ENCODE measurements around the gene LRMDA. TPM values are rescaled to one million over a fixed set of nuclear protein-coding genes. Genes with fewer than 3 reads are reported as not detected.

LRMDA gene
- total and polyA plus RNA-seq, 2 donors (not counting 1 experiment from before 2014, with no cell fraction given), result 0.12 TPM; not detected in 1

DNA sequence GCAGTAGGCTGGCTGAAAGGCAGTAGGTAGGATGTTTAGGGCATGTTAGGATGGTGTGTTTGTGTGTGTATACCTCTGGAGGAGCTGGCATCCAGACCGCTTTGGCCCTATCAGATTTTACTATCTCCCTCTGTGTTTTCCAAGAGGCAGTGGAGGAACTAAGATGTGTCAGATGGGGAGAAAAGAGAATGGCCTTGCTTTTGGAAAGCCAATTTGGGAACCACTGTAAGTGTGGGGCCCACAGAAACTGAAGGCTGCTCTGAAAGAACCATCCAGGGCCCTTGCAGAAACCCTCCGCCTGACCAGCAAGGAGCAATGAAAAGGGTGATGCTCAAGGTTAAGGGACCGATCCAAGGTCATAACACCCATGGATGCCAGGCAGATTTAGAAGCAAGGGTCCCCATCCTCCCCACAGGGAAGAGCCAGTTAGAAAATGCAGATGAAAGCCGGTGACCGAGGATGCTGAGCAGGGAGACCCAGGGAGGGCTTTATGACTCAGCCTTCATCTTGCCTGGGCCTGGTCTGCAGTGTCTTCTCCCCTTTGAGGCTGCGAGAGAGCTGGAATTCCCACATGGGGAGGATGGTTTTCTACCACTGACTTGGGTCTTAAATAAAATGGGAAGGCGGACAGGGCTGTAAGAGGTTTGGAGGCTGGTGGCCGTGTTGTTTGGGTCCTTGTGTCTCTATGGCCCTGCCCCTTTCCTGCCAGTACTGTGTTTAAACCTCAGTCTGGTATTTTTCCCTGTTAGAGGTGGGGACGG is 275.8 kb downstream of the LRMDA start:
- H3K36me3 ChIP-seq (replicated peaks in 1 of 2; ENCODE audit: control extremely low read depth in 1 of 2, control insufficient read depth in 1 of 2, extremely low read depth in 1 of 2, insufficient read depth in 2 of 2, low read length in 1 of 2), result no peaks in the 10 kb centered on the region
- CTCF ChIA-PET, result no interaction called here

More for the DNA sequence above, 275.8 kb downstream of the LRMDA start:
- Histone ChIP-seq H4K20me1 (ENCODE audit: control insufficient read depth, insufficient read depth, low read length, poor library complexity, severe bottlenecking) (no peaks in the 10 kb centered on the region), H3K79me2 (ENCODE audit: control insufficient read depth, insufficient read depth, low read length) (no peaks in the 10 kb centered on the region), H3K4me3 (ENCODE audit: control extremely low read depth in 1 of 5, extremely low read depth in 1 of 5, insufficient read depth in 1 of 5, low read depth in 2 of 5, low read length in 4 of 5) (no peak overlapping the region), H3K9ac (ENCODE audit: low read length) (no peak overlapping the region), H3K4me1 (ENCODE audit: control insufficient read depth in 2 of 2, insufficient read depth in 2 of 2, low read length in 2 of 2) (no peaks in the 10 kb centered on the region), H3K27ac (ENCODE audit: low read length in 2 of 2) (no peak overlapping the region), H3K27me3 (replicated peaks in 1 of 4; ENCODE audit: control extremely low read depth in 1 of 4, control insufficient read depth in 3 of 4, insufficient read depth in 4 of 4, low read length in 3 of 4) (no peaks in the 10 kb centered on the region), H3K4me2 (replicated peaks; ENCODE audit: low read depth, low read length, poor library complexity, severe bottlenecking) (no peak overlapping the region), H3K9me3 (ENCODE audit: control extremely low read depth in 1 of 3, control insufficient read depth in 2 of 3, insufficient read depth in 1 of 3, low read length in 2 of 3) (no peaks in the 10 kb centered on the region), H2AFZ (ENCODE audit: insufficient read depth, low read depth, low read length, poor library complexity, severe bottlenecking) (no peak overlapping the region)
- WGBS (ENCODE audit: insufficient coverage), result 68% methylated on average over 3 of the region's 9 CpGs
- Mint-ChIP-seq H3K9me3 (ENCODE audit: insufficient read depth) (no peaks in the 10 kb centered on the region), H3K4me3 (no peak overlapping the region), H3K27me3 (peaks cover 7% of the 10 kb centered on the region), H3K4me1 (no peaks in the 10 kb centered on the region), H3K27ac (no peak overlapping the region)
- intact Hi-C loops (cut with micrococcal nuclease), result no loop called here
- no peak for TF ChIP-seq EZH2 (IDR thresholded peaks at IDR 0.05; ENCODE audit: borderline replicate concordance, insufficient read depth, low read depth, low read length, poor library complexity, severe bottlenecking)
- no peak for TF ChIP-seq CTCF (IDR thresholded peaks at IDR 0.05)
- POLR2A ChIA-PET, result no interaction called here
- DNase-seq (no peak), ATAC-seq (ENCODE audit: low read depth) (no peak)
